Body of pancreas (tissue), 4 donors: Measurements from ENCODE around the gene CENPVL3.

ENCODE experiments used
- CTCF ChIP-seq, 7 experiments: fragments of 450-650 bp in 4 of 7; fragments of 200-600 bp in 3 of 7; sonication (generic) in 3 of 7; IDR thresholded peaks; one replicate each; pipeline ENCODE4 v1.5.1; 2016 to 2019; ENCODE audit warnings: antibody characterized with exemption in 7 of 7
- POLR2A ChIP-seq, 3 donors: fragments of 450-650 bp; IDR thresholded peaks; one replicate each; pipeline ENCODE4 v1.6.1; 2016; ENCODE audit warnings: antibody characterized with exemption in 3 of 3, mild to moderate bottlenecking in 2 of 3

- TF ChIP-seq CTCF (IDR thresholded peaks at IDR 0.05) (no peak), POLR2A (IDR thresholded peaks at IDR 0.05) (no peak)
Measured at GRCh38 chrX:51643377-51643776, 24.7 kb upstream of the CENPVL3 start.
